Measurements from ENCODE around the gene GABRG2.

DNA sequence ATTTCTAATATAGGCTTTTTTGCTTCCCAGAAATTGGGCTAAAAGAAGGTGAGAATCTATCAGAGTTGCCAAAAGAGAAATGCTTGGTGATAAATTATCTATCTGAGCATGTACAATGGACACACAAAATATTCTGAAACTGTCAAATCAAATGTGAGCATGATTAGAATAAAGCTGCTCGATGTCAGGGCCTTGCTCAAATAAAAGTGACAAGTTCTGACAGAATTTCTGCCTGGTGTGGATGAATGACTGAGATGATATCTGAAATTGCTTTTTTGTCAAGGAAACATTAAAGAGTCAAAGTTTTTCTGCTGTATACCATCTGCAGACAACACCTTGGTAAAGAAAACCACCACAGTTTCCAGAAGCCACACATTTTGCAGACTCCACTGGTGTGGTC lies 128.8 kb downstream of the GABRG2 start:
- no peak for TF ChIP-seq POLR2AphosphoS5 (IDR thresholded peaks at IDR 0.05)
- TF ChIP-seq, protein P1, sequence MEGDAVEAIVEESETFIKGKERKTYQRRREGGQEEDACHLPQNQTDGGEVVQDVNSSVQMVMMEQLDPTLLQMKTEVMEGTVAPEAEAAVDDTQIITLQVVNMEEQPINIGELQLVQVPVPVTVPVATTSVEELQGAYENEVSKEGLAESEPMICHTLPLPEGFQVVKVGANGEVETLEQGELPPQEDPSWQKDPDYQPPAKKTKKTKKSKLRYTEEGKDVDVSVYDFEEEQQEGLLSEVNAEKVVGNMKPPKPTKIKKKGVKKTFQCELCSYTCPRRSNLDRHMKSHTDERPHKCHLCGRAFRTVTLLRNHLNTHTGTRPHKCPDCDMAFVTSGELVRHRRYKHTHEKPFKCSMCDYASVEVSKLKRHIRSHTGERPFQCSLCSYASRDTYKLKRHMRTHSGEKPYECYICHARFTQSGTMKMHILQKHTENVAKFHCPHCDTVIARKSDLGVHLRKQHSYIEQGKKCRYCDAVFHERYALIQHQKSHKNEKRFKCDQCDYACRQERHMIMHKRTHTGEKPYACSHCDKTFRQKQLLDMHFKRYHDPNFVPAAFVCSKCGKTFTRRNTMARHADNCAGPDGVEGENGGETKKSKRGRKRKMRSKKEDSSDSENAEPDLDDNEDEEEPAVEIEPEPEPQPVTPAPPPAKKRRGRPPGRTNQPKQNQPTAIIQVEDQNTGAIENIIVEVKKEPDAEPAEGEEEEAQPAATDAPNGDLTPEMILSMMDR (IDR thresholded peaks at IDR 0.05), result no peak
- no peak for TF ChIP-seq POLR2A (IDR thresholded peaks at IDR 0.05)

Data from sigmoid colon (tissue), 4 donors.